AG10803 (cell line): Measurements from ENCODE around the gene TFF1.
"Not testable (repeated sequence)": the region's sequence is repeated elsewhere in the genome, so short reads cannot be mapped to it uniquely, and the experiment has no call there.

Experiments used
- DNase-seq: peaks from one replicate; pipeline ENCODE4 v3.0.0; 2010; ENCODE audit warnings: low read depth
- H3K4me3 ChIP-seq: 2 replicates; pipeline ENCODE4 v1.5.1; 2011; ENCODE audit warnings: mild to moderate bottlenecking, low read length, control low read depth
- TF ChIP-seq, protein P1 (sequence below): conservative IDR thresholded peaks from 2 replicates; pipeline ENCODE4 v1.5.1; 2011; ENCODE audit warnings: mild to moderate bottlenecking, low read length, control low read depth, inconsistent platforms

The TFF1 gene

GRCh38 chr21:42411891-42412635, 45.7 kb upstream of the TFF1 start:
- TF ChIP-seq, protein P1, sequence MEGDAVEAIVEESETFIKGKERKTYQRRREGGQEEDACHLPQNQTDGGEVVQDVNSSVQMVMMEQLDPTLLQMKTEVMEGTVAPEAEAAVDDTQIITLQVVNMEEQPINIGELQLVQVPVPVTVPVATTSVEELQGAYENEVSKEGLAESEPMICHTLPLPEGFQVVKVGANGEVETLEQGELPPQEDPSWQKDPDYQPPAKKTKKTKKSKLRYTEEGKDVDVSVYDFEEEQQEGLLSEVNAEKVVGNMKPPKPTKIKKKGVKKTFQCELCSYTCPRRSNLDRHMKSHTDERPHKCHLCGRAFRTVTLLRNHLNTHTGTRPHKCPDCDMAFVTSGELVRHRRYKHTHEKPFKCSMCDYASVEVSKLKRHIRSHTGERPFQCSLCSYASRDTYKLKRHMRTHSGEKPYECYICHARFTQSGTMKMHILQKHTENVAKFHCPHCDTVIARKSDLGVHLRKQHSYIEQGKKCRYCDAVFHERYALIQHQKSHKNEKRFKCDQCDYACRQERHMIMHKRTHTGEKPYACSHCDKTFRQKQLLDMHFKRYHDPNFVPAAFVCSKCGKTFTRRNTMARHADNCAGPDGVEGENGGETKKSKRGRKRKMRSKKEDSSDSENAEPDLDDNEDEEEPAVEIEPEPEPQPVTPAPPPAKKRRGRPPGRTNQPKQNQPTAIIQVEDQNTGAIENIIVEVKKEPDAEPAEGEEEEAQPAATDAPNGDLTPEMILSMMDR = no peak
- H3K4me3 ChIP-seq = no peak overlapping the region
- DNase-seq = no peak

GRCh38 chr21:42411197-42411869, 45.0 kb upstream of the TFF1 start:
- TF ChIP-seq, protein P1 = no peak
- H3K4me3 ChIP-seq = no peak overlapping the region
- DNase-seq = no peak

DNA sequence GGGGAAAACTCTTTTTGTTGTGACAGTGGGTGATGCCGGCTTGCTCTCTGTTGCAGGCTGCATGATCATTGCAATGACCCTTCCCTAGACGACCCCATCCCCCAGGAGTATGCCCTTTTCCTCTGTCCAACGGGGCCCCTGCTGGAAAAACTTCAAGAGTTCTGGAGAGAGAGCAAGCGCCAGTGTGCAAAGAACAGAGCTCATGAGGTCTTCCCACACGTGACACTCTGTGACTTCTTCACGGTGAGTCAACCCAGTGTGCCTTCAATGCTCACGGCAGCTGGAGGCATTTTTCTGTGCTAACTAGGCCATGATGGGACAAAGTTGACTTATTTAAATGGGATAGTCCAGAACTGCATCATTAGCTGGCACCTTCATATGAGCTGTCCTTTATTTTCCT, 43.0 kb upstream of the TFF1 start:
- TF ChIP-seq, protein P1 = no peak
- H3K4me3 ChIP-seq = no peak overlapping the region
- no peak for DNase-seq

DNA sequence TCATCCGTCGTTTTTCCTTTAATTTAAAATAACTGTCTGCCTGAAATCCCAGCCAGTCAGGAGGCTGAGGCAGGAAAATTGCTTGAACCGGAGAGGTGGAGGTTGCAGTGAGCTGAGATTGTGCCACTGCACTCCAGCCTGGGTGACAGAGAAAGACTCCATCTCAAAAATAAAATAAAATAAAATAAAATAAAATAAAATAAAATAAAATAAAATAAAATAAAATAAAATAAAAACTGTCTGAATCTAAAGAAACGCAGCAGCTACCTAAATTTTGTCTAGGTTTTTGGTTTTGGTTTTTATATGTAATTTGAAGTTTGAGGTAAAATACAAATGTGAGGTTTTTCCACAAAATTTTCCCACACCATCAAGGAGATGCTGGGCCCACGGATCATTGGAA, 42.4 kb upstream of the TFF1 start:
- DNase-seq, H3K4me3 ChIP-seq: not testable (repeated sequence)

GRCh38 chr21:42407476-42407875, 41.1 kb upstream of the TFF1 start:
- H3K4me3 ChIP-seq = no peak overlapping the region
- TF ChIP-seq, protein P1 = no peak
- no peak for DNase-seq

DNA sequence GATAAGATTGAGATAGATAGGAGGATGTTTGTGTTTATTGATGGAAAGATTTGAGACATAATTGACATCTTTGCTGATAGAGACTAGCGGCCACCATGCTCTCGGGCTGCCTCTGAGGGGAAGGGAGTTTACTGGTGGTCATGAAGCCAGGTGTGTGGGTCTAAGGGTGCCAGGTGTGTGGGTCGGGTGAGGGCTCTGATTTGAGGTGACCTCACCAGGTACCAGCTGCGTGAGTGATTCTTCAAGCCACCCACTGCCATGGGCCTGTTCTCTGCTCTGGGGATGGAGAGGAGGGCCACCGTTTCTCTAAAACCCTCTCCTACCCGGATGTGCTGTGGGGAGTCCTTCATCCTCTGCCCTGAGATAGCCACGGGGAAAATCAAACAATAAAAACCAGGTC, 40.5 kb upstream of the TFF1 start:
- TF ChIP-seq, protein P1 = no peak
- no peak for DNase-seq
- no peak overlapping the region for H3K4me3 ChIP-seq

GRCh38 chr21:42406201-42406621, 39.9 kb upstream of the TFF1 start:
- DNase-seq = no peak
- TF ChIP-seq, protein P1 = no peak
- H3K4me3 ChIP-seq = no peak overlapping the region
